ENCODE measurements around the gene FGF21. TPM values are rescaled to one million over a fixed set of nuclear protein-coding genes. Genes with fewer than 3 reads are reported as not detected.

Gene FGF21
- total RNA-seq, 4 donors from 2014 or later: not detected

- no peaks in the 10 kb centered on the region for H3K9me3 ChIP-seq
- peak overlapping the region; percentile 70 to 82 (median 75) for H3K27ac ChIP-seq (replicated peaks in 1 of 4)
- H3K27me3 ChIP-seq: peaks cover 0 to 12% (median 2%) of the 10 kb centered on the region in 4 donors
- WGBS: 15% methylated on average over 4 of the region's 96 CpGs
- intact Hi-C loops (cut with DNase I): loop anchor here (2.0 kb wide), 1 partner anchor 64 kb away; no protein-coding TSS in a partner anchor
- peak overlapping the region; percentile 60 to 77 (median 66) for H3K4me3 ChIP-seq
- peaks cover 6 to 39% (median 35%) of the 10 kb centered on the region in 4 donors for H3K4me1 ChIP-seq
- DNase-seq (ENCODE audit: extremely low spot score): peak; percentile 96
- peaks cover 0 to 23% (median 0%) of the 10 kb centered on the region in 4 donors for H3K36me3 ChIP-seq
- TF ChIP-seq EP300 (IDR thresholded peaks at IDR 0.05) (no peak), CTCF (IDR thresholded peaks at IDR 0.05) (peak; percentile 38 to 66 (median 53)), POLR2AphosphoS5 (IDR thresholded peaks at IDR 0.05) (peak in 1 of 2 donors; percentile 29), POLR2A (IDR thresholded peaks at IDR 0.05; ENCODE audit: low read depth) (no peak)
Measured at GRCh38 chr19:48738557-48739403, 16.5 kb upstream of the FGF21 start.

GRCh38 chr19:48739404-48740163 is 15.7 kb upstream of the FGF21 start:
- H3K9me3 ChIP-seq: no peaks in the 10 kb centered on the region
- peaks cover 0 to 16% (median 0%) of the 10 kb centered on the region in 4 donors for H3K36me3 ChIP-seq
- WGBS: 28% methylated on average over 31 of the region's 51 CpGs
- peak overlapping the region; percentile 60 to 77 (median 66) for H3K4me3 ChIP-seq
- H3K27me3 ChIP-seq: peaks cover 0 to 9% (median 2%) of the 10 kb centered on the region in 4 donors
- peaks cover 6 to 39% (median 35%) of the 10 kb centered on the region in 4 donors for H3K4me1 ChIP-seq
- intact Hi-C loops (cut with DNase I): loop anchor here (2.0 kb wide), 1 partner anchor 65 kb away; no protein-coding TSS in a partner anchor
- TF ChIP-seq POLR2AphosphoS5 (IDR thresholded peaks at IDR 0.05): no peak
- H3K27ac ChIP-seq (replicated peaks in 1 of 4): peak overlapping the region; percentile 70 to 82 (median 75)
- no peak for DNase-seq (ENCODE audit: extremely low spot score)

GRCh38 chr19:48740164-48740972 is 15.0 kb upstream of the FGF21 start, which contains the start of gene RASIP1:
Gene RASIP1, minus strand, starts transcription at chr19:48740610. Its CDS starts 328 bp downstream, at chr19:48740282.
- H3K4me3 ChIP-seq: peak within 1 kb of the TSS; percentile 60 to 77 (median 66)
- H3K4me1 ChIP-seq: peaks cover 6 to 39% (median 33%) of the 10 kb centered on the region in 4 donors
- H3K9me3 ChIP-seq: no peaks in the 10 kb centered on the region
- peak within 1 kb of the TSS; percentile 70 to 82 (median 75) for H3K27ac ChIP-seq (replicated peaks in 1 of 4)
- DNase-seq (ENCODE audit: extremely low spot score): no peak
- H3K27me3 ChIP-seq: peaks cover 0 to 7% (median 0%) of the 10 kb centered on the region in 4 donors
- H3K36me3 ChIP-seq: peaks cover 0 to 8% (median 0%) of the 10 kb centered on the region in 4 donors
- intact Hi-C loops (cut with DNase I): no loop called here
- no peak for TF ChIP-seq EP300 (IDR thresholded peaks at IDR 0.05)
- peak; percentile 64 to 77 for TF ChIP-seq POLR2AphosphoS5 (IDR thresholded peaks at IDR 0.05)
- no peak for TF ChIP-seq CTCF (IDR thresholded peaks at IDR 0.05)
- TF ChIP-seq POLR2A (IDR thresholded peaks at IDR 0.05; ENCODE audit: low read depth): no peak
- WGBS: 52% methylated on average over 24 of the region's 27 CpGs

- H3K27ac ChIP-seq (replicated peaks in 1 of 4): peak overlapping the region; percentile 70 to 82 (median 75)
- peaks cover 7 to 40% (median 33%) of the 10 kb centered on the region in 4 donors for H3K4me1 ChIP-seq
- H3K36me3 ChIP-seq: peaks cover 0 to 2% (median 0%) of the 10 kb centered on the region in 4 donors
- intact Hi-C loops (cut with DNase I): no loop called here
- 75% methylated on average over 21 of the region's 35 CpGs for WGBS
- peaks cover 0 to 3% (median 0%) of the 10 kb centered on the region in 4 donors for H3K9me3 ChIP-seq
- no peak for DNase-seq (ENCODE audit: extremely low spot score)
- peaks cover 0 to 15% (median under 1%) of the 10 kb centered on the region in 4 donors for H3K27me3 ChIP-seq
- TF ChIP-seq EP300 (IDR thresholded peaks at IDR 0.05) (no peak), POLR2AphosphoS5 (IDR thresholded peaks at IDR 0.05) (peak; percentile 25 to 62)
- H3K4me3 ChIP-seq: peak overlapping the region; percentile 60 to 77 (median 66)
Measured at GRCh38 chr19:48741129-48741999, 14.0 kb upstream of the FGF21 start.

Measured in esophagus muscularis mucosa (tissue), 4 donors.